Renal cortex interstitium (tissue), 11 donors: ENCODE data around the gene KATNB1. TPM values are rescaled to one million over a fixed set of nuclear protein-coding genes. Genes with fewer than 3 reads are reported as not detected.
"Not testable (repeated sequence)": the region's sequence is repeated elsewhere in the genome, so short reads cannot be mapped to it uniquely, and the experiment has no call there.

Experiments
- DNase-seq, 11 donors: peaks; one replicate each; pipeline ENCODE4 v3.0.0-alpha.2; 2013; ENCODE audit warnings: low read depth in 9 of 11, low spot score in 4 of 11; ENCODE audit errors: extremely low read depth in 1 of 11
- polyA plus RNA-seq, 3 donors: library from polyadenylated mRNA; unstranded; fragments of 120-200 nt; gene quantifications; one replicate each; pipeline ENCODE4 v1.2.1, GENCODE V29; 2013; ENCODE audit not compliant: insufficient read length in 3 of 3

KATNB1 gene
- polyA plus RNA-seq, 3 donors, result 18.2 to 24.9 (median 21.9) TPM

DNA sequence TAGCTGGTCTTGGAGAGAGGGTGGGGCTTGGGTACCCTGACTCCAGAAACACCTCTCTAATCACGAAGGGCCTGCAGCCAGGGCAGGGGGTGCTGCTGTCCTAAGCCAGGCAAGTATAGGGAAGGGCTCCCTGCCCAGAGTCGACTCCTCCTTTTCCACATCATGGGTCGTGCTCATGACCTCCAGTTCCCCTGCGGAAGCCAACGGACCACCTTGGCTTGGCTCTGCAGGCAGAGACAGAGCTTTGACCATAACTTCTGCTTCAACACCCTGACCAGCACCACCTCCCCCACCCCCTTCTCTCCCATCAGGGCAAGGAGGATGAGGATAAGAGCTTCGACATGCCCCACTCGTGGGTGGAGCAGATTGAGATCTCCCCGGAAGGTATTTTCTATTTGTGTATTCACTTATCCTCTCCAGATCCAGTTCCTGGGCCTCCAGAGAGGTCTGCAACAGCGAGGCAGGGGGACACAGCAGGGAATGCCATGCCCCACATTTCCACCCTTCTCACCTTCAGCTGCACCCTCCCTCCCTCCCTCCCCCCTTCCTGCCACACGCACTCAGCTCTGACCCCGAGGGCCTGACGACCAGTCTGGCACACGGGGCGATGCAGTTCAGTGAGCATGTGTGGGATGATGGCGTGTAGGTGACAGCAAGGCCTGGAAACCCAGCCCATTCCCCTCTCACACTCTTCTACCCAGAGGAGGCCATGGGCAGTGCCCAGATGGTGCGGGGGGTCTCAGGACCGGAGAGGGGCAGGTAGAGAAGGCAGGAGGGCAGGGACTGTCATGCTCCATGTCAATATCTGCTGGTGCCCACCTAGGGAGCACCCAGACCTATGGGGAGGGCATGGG lies 14.0 kb upstream of the KATNB1 start:
- DNase-seq, result no peak

DNA sequence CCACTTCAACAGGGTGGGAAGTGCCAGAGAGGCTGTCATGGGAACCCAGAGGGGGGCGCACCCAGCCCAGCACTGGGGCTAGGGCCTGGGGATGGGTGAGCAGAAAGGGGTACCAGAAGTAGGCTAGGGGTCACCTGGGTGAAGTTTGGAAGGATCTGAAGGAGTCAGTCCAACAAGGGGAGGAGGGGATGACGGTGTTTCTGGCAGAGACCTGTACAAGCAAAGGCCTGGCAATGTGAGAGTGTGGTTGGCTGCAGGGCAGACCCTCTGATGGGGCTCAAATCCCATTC lies 13.4 kb upstream of the KATNB1 start:
- no peak for DNase-seq

- no peak for DNase-seq
Measured at GRCh38 chr16:57722651-57723050, 12.9 kb upstream of the KATNB1 start.

DNA sequence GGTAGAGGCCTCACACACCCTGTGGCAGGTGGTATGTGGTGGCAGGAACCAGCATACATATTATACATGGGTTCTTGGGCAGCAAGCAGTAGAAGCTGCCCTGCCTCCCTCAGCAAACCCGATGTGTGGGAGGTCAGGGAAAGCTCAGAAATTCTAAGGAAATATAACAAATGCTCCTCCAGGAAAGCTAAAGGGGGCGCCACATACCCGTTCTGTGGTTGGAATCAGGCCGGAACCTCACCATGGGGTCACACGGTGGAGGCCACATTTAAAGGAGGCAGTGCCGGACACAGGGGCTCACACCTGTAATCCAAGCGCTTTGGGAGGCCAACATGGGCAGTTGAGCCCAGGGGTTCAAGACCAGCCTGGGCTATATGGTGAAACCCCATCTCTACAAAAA lies 12.4 kb upstream of the KATNB1 start:
- no peak for DNase-seq

DNA sequence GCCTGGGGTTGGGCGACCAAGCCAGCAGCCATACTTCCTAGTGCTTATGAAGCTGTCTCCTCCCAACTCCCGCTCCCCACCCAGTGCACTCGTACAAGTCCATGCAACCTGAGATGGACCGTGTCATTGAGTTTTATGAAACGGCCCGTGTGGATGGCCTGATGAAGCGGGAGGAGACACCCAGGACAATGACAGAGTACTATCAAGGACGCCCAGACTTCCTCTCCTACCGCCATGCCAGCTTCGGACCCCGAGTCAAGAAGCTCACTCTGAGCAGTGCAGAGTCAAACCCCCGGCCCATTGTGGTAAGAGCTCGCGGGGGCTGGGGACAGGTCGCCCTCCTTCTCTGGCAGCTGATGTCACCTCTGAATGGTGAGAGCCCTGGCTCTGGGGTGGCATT lies 11.0 kb upstream of the KATNB1 start:
- DNase-seq, result peak in 1 of 11 donors; percentile 11

GRCh38 chr16:57725151-57725550 lies 10.4 kb upstream of the KATNB1 start:
- no peak for DNase-seq

DNA sequence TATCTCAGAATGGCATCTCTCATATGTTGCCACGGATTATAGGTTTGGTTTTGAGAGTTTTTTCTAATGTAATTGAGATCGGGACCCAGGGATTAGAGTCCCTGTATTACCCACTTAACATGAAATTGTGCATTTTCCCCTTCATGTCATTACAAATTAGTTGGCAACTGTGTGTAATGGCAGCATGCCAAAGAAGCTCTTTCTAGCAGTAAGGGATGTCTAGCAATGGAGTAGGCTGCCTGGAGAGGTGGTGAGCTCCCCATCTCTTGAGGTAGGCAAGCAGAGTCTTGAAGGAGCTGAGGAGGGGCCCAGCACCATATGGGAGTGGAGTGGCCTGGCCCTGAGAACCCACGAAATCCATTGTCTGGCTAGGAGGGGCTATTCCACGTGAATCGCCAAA lies 10.0 kb upstream of the KATNB1 start:
- no peak for DNase-seq

DNA sequence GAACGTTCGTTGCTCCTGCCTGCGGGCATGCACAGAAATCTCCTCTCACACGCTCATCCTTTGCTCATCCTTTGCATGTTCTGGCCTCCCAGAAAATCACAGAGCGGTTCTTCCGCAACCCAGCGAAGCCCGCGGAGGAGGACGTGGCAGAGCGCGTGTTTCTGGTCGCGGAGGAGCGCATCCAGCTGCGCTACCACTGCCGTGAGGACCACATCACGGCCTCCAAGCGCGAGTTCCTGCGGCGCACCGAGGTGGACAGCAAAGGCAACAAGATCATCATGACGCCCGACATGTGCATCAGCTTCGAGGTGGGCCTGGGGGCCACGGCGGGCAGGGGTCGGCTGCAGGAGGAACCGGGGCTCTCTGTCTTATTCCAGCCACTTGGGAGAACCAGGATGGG lies 9.6 kb upstream of the KATNB1 start:
- DNase-seq, result no peak

DNA sequence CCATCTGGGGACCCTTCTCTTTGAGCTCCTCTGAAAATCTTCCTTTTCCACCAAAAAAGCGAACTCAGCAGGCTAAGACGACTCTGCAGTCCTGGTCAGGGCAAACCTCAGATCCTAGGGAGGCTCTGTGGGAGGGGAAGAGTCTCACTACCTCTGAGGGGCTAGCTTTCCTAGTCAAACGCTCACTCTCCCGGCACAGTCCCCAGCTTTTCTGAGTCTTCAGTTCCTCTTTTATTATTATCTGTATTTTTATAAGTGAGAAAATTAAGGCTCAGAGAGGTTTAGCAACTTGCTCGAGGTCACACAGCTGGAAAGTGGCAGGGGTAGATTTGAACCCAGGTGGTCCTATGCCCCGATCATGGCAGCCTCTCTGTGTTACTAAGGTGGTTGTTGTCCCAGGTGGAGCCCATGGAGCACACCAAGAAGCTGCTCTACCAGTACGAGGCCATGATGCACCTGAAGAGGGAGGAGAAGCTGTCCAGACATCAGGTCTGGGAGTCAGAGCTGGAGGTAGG lies 9.1 kb upstream of the KATNB1 start:
- DNase-seq, result no peak

- DNase-seq, result no peak
Measured at GRCh38 chr16:57727610-57728009, 8.0 kb upstream of the KATNB1 start.

DNA sequence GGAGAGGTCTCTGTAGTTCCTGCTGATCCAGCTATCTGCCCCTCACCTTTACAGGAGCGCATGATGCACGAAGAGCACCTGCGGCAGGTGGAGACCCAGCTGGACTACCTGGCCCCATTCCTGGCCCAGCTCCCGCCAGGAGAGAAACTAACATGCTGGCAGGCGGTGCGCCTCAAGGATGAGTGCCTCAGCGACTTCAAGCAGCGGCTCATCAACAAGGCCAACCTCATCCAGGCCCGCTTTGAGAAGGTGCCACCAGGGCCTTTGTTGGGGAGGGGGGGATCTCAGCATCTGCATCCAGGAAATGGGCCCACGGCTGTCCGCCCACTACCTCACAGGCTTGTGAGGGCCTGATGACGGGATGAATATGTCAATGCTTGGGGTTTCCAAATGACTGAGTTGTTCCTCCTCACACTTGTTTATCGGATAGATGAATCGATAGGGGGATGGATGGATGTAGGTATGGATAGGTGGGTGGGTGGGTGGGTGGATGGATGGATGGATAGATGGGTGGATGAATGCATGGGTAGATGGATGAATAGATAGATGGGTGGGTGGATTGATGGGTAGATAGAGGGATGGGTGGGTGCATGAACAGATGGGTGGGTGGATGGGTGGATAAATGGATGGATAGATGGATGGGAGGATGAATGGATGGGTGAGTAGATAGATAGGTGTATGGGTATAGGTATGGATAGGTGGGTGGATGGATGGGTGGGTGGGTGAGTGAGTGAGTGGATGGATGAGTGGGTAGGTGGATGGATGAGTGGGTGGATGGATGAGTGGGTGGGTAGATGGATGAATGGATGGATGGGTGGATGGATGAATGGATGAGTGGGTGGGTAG lies 7.0 kb upstream of the KATNB1 start:
- DNase-seq, result no peak

- DNase-seq, result no peak
Measured at GRCh38 chr16:57729182-57729484, 6.4 kb upstream of the KATNB1 start.

DNA sequence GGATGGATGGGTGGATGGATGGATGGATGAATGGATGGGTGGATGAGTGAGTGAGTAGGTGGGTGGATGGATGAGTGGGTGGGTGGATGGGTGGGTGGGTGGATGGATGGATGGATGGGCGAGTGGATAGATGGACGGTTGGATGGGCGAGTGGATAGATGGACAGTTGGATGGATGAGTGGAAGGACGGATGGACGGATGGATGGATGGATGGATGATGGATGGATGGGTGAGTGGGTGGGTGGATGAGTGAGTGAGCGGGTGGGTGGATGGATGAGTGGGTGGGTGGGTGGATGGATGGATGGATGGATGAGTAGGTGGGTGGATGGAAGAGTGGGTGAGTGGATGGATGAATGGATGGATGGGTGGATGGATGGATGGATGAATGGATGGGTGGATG lies 5.7 kb upstream of the KATNB1 start:
- not testable (repeated sequence) for DNase-seq

DNA sequence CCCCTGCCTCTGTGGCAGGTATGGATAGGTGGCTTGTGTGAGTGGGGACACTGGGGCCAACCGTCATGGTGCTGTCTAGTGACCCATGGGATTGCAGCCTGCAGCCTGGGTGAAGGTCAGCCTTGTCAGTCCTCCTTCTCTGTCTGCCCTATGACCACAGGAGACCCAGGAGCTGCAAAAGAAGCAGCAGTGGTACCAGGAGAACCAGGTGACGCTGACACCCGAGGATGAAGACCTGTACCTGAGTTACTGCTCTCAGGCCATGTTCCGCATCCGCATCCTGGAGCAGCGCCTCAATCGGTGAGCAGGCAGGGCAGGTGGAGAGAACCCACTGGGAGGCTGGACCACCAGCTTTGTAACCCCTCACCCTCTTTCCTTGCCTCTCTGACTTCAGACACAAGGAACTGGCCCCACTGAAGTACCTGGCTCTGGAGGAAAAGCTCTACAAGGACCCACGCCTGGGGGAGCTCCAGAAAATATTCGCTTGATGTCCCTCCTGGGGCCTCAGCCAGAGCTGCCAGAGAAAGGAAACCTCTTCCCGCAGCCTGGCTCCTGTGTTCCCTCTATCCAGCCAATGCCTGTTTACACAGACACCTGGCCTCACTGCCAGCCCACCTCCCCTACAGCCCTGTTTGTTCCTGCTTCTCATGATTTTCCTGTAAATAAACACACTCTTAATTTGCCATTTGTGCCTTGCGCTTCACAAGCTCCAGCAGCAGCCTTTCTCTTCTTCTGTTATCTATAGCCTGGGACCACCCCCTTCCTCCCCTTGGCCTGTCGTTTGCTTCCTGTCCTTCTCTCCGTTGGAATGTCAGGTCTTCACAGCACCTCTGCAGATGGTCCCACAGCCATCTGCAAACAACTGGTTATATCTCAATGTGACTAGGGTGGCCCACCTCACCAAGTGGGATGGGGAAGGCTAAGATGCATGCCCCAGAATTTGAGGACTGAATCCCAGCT lies 4.5 kb upstream of the KATNB1 start:
- DNase-seq, result no peak

DNA sequence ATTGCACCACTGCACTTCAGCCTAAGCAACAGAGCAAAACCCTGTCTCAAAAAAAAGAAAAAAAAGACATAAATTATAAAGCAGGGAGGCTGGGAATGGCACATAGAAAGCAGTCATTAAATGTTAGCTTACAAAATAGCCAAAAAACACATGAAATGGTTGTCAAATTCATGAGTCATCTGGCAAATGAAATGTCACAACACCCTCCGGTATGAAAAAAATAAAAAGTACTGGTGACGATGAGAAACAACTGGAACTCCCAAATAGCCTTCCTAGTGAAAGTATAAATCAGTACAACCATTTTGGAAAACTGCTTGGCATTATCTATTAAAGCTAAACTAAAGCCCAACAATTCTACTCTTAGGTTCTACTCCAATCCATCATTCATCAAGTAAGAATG lies 3.5 kb upstream of the KATNB1 start:
- no peak for DNase-seq

- DNase-seq, result no peak
Measured at GRCh38 chr16:57732714-57733113, 2.9 kb upstream of the KATNB1 start.

DNA sequence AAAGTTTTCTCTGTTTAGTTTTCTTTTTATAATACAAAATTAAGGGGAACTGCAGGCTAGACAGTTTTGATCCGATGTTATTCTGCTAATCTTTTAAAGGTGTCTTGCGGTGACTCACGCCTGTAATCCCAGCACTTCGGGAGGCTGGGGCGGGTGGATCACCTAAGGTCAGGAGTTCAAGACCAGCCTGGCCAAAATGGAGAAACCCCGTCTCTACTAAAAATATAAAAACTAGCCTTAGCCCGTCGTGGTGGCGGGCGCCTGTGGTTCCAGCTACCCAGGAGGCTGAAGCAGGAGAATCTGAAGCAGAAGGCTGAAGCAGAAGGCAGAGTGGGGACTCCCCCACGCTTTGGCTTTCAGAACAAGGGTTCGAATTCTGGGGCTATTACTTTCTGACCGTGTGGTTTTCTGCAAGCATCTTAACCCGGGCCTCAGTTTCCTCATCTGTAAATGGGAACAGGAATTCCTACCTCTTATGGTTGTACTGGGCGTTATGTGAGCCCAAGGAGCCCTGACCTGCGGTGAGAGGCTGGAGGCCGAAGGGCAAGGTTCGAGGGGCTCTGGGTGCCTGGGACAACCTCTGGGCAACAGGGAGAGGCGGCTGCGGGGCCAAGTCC lies 1.2 kb upstream of the KATNB1 start:
- no peak for DNase-seq

DNA sequence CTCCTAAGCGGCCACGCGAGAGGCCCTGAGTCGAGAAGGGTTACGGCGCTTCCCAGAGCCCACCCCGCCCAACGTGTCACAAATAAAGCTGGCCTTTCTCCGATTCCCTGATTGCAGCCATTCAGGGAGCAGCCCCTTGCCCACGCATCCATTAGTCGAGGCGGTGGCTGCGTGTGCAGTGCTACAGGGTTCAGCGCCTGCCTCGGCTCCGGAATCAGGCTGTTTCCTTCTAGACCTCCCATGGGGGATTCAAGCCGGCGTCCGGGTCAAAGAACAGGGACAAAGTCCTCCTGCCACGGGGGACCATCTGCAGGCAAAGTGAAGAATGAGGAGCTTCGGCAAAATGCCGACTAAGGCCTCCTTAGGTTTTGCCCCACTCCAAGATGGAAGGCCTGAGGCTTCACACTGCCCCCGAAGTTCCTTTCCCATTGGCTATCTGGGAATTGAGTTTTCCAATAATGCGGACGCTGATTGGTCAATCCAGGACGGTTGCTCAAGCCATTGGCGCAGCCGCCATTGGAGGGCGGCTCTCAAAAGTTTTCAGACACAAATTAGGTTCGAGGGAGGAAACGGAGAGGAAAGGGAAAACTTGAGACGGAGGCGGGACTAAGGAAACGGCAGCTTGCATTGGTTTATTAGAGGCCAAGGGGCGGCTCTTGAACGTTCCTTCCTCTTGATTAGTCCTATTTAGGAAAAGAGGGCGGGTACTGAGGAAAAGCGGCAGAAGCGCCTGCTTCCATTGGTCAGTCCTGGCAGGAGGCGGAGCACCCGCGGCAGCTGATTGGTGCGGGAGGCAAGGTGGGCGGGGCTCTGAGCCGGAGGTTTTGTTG lies 430 bp upstream of the KATNB1 start:
- DNase-seq, result peak; percentile 99 to 100 (median 100)
